DMS53 treated with DMSO at 0.1 percent for 48 hours (cell line): ENCODE measurements around the gene FGF18.
"Not testable (repeated sequence)": the region's sequence is repeated elsewhere in the genome, so short reads cannot be mapped to it uniquely, and the experiment has no call there.

ENCODE experiments used
- DNase-seq: peaks from one replicate; lab custom pipeline; 2025; ENCODE audit not compliant: unreplicated experiment; lab: John Stamatoyannopoulos, UW

FGF18 gene

GRCh38 chr5:171398660-171399059 lies 20.8 kb upstream of the FGF18 start:
- DNase-seq = not testable (repeated sequence)

DNA sequence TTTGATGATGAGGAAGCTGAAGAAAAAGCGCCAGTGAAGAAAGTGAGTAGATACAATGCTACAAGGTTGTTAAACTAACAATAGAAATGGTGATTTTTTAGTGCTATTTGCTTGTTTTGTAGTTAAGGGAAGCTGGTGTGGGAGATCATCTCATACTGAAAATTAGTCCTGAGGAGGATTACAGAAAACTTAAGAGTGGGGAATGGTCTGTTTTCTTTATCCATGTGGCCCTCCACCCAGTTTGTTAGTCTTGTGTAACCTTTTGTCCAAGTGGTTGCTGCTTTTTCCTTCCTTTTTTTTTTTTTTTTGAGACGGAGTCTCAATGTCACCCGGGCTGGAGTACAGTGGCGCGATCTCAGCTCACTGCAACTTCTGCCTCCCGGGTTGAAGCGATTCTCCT lies 19.3 kb upstream of the FGF18 start:
- DNase-seq = no peak

DNA sequence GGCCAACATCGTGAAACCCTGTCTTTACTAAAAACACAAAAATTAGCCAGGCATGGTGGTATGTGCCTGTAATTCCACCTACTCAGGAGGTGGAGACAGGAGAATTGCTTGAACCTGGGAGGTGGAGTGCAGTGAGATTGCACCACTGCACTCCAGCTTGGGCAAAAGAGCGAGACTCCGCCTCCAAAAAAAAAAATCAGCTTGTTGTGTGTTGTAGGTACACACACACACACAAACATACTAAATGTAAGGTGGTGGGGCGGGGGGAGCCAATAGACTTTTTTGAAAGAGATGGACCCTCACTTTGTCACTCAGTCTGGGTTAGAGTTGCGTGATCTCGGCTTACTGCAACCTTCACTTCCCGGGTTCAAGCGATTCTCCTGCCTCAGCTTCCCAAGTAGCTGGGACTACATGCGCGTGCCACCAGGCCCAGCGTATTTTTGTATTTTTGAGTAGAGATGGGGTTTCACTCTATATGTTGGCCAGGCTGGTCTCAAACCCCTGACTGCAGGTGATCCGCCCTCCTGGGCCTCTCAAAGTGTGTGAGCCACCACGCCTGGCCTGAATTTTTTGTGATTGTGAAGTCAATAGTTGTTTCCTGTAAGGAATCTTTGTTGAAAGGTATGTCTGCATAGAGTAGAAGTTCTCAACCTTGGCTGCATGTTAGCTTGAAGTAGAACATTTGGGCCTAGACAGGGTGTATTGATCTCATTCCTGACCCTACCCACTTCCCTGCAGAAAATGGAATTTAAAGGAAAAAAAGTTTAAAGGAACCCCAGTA lies 18.1 kb upstream of the FGF18 start:
- DNase-seq = no peak

DNA sequence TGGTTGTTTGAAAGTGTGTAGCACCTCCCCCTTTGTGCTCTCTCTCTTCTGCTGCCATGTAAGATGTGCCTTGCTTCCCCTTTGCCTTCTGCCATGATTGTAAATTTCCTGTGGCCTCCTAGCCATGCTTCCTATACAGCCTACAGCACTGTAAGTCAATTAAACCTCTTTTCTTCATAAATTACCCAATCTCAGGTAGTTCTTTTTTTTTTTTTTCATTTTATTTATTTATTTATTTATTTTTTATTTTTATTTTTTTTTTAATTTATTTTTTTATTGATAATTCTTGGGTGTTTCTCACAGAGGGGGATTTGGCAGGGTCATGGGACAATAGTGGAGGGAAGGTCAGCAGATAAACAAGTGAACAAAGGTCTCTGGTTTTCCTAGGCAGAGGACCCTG lies 16.7 kb upstream of the FGF18 start:
- not testable (repeated sequence) for DNase-seq

DNA sequence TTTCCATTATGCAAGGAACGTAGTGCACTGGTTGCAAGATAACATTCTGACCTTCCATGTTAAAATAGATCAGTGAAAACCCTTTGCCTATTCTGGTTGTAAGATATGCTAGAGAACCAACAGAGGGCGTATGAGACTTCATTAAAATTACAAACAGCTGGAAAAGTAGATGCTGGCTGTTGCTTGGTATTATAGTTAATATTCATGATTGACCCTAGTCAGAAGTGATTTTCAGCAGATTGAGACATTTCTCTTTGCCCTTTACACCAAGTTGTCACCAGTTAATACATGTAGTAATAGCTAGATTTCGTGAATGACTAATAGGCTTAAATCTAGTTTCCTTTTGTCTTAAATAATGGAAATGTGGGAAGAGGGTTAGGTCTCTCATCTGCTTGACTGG lies 13.8 kb upstream of the FGF18 start:
- DNase-seq = no peak

DNA sequence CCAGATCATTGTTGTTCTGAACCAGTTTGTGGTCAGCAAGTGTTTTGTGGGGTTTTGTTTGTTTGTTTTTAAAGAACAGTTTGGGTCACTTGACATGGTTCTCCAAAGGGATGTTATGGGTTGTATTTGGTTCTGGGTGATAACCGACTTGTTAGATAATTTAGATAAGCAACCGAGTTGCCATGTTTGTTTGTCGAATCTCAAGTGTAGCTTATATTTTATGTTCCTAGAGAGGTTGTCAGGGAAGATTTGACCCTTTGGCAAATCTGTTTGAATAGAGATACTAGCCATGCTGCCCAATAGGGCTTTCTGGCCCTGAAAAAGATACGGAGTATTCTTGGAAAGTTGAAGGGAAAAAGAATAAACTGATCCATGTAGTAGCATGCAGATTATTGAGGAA lies 12.2 kb upstream of the FGF18 start:
- no peak for DNase-seq

GRCh38 chr5:171409164-171410136 lies 10.0 kb upstream of the FGF18 start:
- DNase-seq = no peak

DNA sequence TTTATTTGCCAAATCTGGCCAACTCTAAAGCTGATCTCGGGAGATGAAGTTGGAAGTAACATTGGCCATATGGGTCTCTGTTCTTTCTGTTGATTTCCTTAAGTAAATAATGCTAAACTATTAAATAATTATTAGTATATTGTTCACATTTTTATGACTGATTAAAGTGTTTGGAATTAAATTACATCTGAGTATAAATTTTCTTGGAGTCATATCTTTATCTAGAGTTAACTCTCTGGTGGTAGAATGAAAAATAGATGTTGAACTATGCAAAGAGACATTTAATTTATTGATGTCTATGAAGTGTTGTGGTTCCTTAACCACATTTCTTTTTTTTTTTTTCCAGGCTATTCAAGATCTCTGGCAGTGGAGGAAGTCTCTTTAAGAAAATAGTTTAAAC lies 9.3 kb upstream of the FGF18 start:
- DNase-seq = no peak

DNA sequence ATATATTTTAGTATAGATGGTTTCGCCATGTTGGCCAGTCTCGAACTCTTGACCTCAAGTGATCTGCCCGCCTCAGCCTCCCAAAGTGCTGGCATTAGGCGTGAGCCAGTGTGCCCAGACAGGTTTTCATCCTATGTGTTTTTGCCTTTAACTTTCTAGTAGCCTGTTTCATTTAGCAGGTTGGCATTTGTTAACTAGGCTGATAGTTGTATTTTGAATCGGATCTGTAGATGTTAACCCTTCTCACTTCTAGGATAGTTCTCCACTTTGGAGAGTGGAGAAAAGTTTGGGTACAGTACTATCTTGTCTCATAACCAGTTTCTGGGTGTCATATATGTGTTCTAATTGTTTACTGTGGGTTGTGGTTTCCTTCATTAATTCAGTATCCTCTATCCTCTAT lies 7.3 kb upstream of the FGF18 start:
- DNase-seq = no peak

DNA sequence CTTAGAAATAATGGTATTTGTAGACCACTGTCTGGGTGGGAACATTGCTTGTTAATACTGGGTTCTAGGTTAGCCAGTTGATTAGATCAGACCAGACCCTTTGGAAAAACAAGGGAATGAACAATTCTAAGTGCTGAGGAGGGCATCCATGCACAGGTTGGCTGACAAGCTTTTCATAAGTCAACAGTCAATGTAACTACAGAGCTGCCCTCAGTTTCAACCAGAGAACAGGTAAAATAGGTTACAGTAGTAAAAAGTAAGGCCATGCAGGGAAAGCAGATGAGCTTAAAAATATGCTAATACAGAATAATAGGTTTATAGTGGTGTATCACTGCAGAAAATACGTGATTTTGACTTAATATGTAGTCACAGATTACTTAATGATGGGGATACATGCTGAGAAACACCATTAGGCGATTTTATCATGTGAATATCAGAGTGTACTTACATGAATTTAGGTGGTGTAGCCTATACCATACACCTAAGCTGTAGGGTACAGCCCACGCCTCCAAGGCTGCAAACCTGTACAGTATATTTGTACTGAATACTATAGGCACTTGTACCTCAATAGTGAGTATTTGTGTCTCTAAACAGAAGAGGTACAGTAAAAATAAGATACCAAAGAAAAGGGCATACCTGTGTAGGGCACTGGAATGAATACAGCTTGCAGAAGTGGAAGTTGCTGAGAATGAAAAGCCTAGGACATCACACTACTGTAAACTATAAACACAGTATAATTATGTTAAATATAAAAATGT lies 6.1 kb upstream of the FGF18 start:
- DNase-seq = no peak

GRCh38 chr5:171413993-171414392 lies 5.5 kb upstream of the FGF18 start:
- DNase-seq = not testable (repeated sequence)

- no peak for DNase-seq
Observed at GRCh38 chr5:171415115-171415730, 4.2 kb upstream of the FGF18 start.

DNA sequence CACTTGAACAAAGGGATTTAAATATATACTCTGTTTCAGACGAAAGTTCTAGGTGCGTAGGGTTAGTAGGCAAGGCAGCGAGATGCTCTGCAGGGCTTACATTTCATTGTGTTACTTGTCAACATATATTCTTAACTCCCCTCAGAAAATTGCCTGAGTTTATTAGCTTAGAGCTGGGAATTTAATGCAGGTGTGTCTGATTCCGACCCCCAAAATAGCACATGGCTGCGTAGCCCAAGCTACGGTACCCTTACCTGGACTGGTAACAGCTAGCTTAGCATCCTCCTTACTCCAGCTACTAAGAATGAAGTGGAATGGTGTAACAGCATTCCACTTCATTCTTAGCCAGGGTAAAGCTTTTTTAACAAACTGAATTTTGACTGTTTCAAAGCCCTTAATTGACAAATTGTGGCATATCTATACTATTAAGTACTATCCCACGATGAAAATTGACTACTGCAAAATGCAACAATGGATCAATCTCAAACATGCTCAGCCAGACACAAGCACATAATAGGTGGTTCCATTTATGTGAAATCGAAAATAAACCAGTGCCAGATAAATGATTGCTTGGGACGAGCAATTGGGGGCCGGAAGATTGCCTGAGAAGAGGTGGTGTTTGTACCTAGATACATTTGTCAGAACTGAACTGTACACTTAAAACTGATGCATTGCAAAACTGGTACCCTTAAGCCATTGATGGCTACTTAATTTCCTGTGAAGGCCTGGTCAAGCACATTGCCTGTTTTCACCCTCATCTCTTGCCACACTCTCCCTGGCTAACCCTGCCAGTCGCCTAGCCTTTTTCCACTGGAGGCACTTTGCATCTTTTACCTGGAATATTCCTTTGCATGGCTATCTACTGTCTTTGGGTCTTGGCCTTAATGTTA lies 3.0 kb upstream of the FGF18 start:
- no peak for DNase-seq

DNA sequence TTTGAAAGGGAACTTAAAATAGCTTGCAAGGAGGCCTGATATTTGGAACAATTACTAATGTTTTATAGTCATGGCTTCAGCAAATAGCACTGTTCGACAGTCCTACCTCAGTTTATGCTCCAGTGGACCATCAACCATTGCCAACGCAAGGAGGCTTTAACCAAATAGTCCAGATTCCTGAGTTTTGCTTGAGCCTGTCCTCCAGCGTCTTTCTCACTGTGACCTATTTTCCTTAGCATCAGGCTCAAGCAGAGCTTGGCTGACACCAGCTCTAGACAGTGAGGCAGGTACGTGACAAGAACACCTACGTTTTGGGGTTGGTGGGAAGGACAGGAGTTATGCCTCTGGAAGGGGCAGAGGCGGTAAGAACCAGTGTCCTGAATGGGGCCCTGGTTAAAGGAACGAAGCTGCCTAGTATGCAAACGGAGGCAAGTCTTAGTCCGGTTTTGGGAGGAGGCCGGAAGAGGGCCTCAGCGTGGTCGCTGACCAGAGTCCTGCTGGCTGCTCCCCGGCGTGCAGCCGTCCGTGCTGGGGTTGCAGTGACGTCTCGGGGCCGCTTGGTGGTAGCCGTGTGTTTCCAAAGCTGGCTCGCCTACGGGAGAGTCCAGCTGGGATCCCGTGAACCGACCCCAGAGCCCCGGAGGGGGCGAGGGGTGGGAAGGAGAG lies 998 bp upstream of the FGF18 start:
- peak; percentile 76 for DNase-seq

GRCh38 chr5:171419688-171420430 lies 412 bp downstream of the FGF18 start:
- peak; percentile 46 for DNase-seq

DNA sequence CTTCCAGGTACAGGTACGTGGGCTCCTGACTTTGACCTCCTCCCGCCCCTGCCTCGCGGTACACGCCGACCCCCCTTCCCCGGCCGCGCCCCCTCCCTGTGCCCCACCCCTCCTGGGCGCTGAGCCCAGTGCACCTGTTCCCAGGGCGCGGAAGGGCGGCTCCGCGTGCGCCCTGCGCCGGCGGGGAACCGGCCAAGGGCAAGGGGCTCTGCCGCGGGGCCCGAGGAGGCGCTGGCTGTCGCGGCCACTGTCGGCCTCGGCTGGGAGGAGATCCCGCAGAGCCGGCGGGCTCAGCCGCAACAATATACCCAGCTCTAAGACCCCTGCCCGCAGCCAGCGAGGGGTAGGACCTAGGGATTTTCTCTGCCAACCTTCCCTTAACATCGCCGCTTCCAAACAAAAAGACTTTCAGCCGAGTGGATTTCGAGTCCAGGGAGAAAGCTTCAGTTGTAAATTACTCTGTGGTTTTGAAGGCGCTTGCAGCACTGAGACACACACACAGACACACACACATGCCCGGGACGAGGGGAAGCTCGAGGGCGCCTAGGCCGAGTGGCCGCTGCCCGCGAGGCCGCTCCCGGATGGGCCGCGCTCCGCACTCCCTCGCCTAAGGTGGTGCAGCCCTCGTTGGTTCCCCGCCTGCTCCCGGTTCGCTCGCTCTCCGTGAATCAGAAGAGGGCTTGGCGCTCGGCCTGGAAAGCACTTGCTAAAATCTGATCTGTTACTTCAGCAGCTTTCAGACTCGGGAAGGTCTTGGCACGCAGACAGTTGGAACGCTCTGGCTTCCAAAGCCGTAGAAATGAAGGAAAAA lies 1.2 kb downstream of the FGF18 start:
- DNase-seq = no peak

- no peak for DNase-seq
Observed at GRCh38 chr5:171421331-171422262, 2.1 kb downstream of the FGF18 start.
